AML-193 (cell line): ENCODE results near the gene CTU2.
A peak's percentile ranks its signal among the peaks of the same experiment; 100 is the strongest.

ENCODE experiments used
- DNase-seq, 2 experiments: peaks; one replicate each; lab custom pipeline; 2025; lab: John Stamatoyannopoulos, UW

CTU2 gene

GRCh38 chr16:88730632-88731607, 24.6 kb downstream of the CTU2 start:
- DNase-seq, result no peak

- DNase-seq, result no peak
Measured at GRCh38 chr16:88731699-88732098, 25.4 kb downstream of the CTU2 start.

GRCh38 chr16:88732172-88732960, 26.1 kb downstream of the CTU2 start:
- DNase-seq, result no peak

- no peak for DNase-seq
Measured at GRCh38 chr16:88732961-88733294, 26.6 kb downstream of the CTU2 start.

GRCh38 chr16:88733630-88734360, 27.5 kb downstream of the CTU2 start:
- no peak for DNase-seq

- DNase-seq, result no peak
Measured at GRCh38 chr16:88734361-88734728, 28.0 kb downstream of the CTU2 start.

GRCh38 chr16:88735121-88735520, 28.8 kb downstream of the CTU2 start:
- no peak for DNase-seq

GRCh38 chr16:88735616-88736015, 29.3 kb downstream of the CTU2 start:
- DNase-seq, result no peak

GRCh38 chr16:88736088-88736487, 29.8 kb downstream of the CTU2 start:
- DNase-seq, result no peak

- no peak for DNase-seq
Measured at GRCh38 chr16:88736496-88736895, 30.2 kb downstream of the CTU2 start.

- peak; percentile 71 to 79 for DNase-seq
Measured at GRCh38 chr16:88737298-88738150, 31.2 kb downstream of the CTU2 start.

GRCh38 chr16:88738151-88739084, 32.1 kb downstream of the CTU2 start:
- no peak for DNase-seq

GRCh38 chr16:88739139-88739976, 33.1 kb downstream of the CTU2 start:
- DNase-seq, result no peak

GRCh38 chr16:88739977-88740726, 33.8 kb downstream of the CTU2 start:
- DNase-seq, result no peak

GRCh38 chr16:88740727-88741055, 34.4 kb downstream of the CTU2 start:
- DNase-seq, result no peak

GRCh38 chr16:88741368-88741767, 35.1 kb downstream of the CTU2 start:
- DNase-seq, result no peak

GRCh38 chr16:88742896-88743605, 36.7 kb downstream of the CTU2 start:
- no peak for DNase-seq
